Rectal smooth muscle tissue (tissue), 1 donor: ENCODE results near the gene UBAC2.

Source experiments
- H3K27ac ChIP-seq: one replicate; pipeline ENCODE4 v1.7.0; 2013; ENCODE audit warnings: low read depth, low read length, inconsistent platforms
- H3K27me3 ChIP-seq: one replicate; pipeline ENCODE4 v1.7.0; 2013; ENCODE audit warnings: low read length; ENCODE audit not compliant: control insufficient read depth, insufficient read depth
- H3K36me3 ChIP-seq: one replicate; pipeline ENCODE4 v1.7.0; 2013; ENCODE audit warnings: low read length; ENCODE audit not compliant: control insufficient read depth, insufficient read depth
- H3K4me1 ChIP-seq: one replicate; pipeline ENCODE4 v1.7.0; 2013; ENCODE audit warnings: low read length; ENCODE audit not compliant: control insufficient read depth, insufficient read depth
- H3K4me3 ChIP-seq: one replicate; pipeline ENCODE4 v1.7.0; 2013; ENCODE audit warnings: low read length
- H3K9ac ChIP-seq: one replicate; pipeline ENCODE4 v1.7.0; 2013; ENCODE audit warnings: low read length

UBAC2 gene

DNA sequence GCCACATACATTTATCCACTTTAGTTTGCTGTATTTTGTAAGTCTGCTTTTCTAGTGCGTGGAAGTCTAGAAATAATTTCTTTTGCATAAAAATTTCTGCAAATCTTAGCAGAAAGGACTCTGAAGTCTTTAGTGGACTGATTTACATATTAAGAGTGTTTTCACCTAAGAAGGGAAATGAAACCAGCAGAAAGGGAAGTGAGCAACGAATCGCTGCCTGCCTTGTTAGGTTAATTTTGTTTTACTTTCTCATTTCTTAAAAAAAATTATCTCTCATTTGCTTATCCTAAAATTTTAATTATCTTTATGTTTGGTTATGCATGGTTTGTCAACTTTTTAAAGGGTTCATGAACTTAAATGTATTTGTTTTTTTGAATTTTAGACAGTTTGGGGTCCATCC is 58.3 kb downstream of the UBAC2 start:
- peaks cover 2% of the 10 kb centered on the region for H3K36me3 ChIP-seq
- H3K4me3 ChIP-seq: no peak overlapping the region
- H3K27me3 ChIP-seq: no peaks in the 10 kb centered on the region
- H3K4me1 ChIP-seq: peaks cover 3% of the 10 kb centered on the region
- no peak overlapping the region for H3K27ac ChIP-seq
- no peak overlapping the region for H3K9ac ChIP-seq

GRCh38 chr13:99260216-99260615 is 59.6 kb downstream of the UBAC2 start:
- Histone ChIP-seq H3K36me3 (peaks cover 2% of the 10 kb centered on the region), H3K4me1 (peaks cover 3% of the 10 kb centered on the region), H3K27me3 (no peaks in the 10 kb centered on the region), H3K9ac (no peak overlapping the region), H3K27ac (no peak overlapping the region), H3K4me3 (no peak overlapping the region)

- peaks cover 3% of the 10 kb centered on the region for H3K4me1 ChIP-seq
- peaks cover 2% of the 10 kb centered on the region for H3K36me3 ChIP-seq
- no peaks in the 10 kb centered on the region for H3K27me3 ChIP-seq
- no peak overlapping the region for H3K27ac ChIP-seq
- no peak overlapping the region for H3K9ac ChIP-seq
- no peak overlapping the region for H3K4me3 ChIP-seq
These were observed 60.4 kb downstream of the UBAC2 start for GRCh38 chr13:99261059-99261458.

GRCh38 chr13:99263126-99263785 is 62.6 kb downstream of the UBAC2 start:
- H3K27me3 ChIP-seq: no peaks in the 10 kb centered on the region
- no peaks in the 10 kb centered on the region for H3K4me1 ChIP-seq
- no peak overlapping the region for H3K4me3 ChIP-seq
- no peak overlapping the region for H3K9ac ChIP-seq
- H3K36me3 ChIP-seq: peaks cover 2% of the 10 kb centered on the region
- no peak overlapping the region for H3K27ac ChIP-seq

- no peak overlapping the region for H3K4me3 ChIP-seq
- no peak overlapping the region for H3K9ac ChIP-seq
- no peak overlapping the region for H3K27ac ChIP-seq
- H3K36me3 ChIP-seq: peaks cover 2% of the 10 kb centered on the region
- no peaks in the 10 kb centered on the region for H3K4me1 ChIP-seq
- no peaks in the 10 kb centered on the region for H3K27me3 ChIP-seq
These were observed 63.4 kb downstream of the UBAC2 start for GRCh38 chr13:99264051-99264450.

GRCh38 chr13:99265162-99265800 is 64.6 kb downstream of the UBAC2 start:
- H3K4me3 ChIP-seq: no peak overlapping the region
- no peaks in the 10 kb centered on the region for H3K36me3 ChIP-seq
- no peaks in the 10 kb centered on the region for H3K4me1 ChIP-seq
- H3K27me3 ChIP-seq: no peaks in the 10 kb centered on the region
- H3K27ac ChIP-seq: no peak overlapping the region
- H3K9ac ChIP-seq: no peak overlapping the region

DNA sequence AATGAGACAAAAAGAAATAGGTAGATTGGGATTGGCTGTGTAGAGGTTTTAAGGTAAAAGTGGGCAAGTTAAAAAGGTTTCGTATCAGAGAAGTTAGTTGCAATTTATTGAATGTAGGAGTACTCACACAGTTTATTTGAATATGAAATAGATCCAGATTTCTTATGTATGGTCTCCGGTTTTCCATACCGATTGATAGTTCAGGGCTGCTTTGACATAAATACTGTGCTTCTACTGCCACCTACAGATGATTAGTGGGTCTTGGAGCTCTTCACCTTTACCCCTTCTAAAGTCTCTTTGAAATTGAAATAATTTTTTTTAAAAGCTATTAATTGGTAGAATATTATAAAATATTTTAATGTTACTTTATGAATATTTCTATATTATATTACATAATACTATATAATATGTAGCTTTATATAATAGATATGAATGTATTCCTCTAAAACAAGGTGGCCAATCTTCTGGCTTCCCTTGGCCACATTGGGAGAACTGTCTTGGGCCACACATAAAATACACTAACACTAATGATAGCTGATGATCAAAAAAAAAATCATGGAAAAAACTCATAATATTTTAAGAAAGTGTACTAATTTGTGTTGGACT is 65.3 kb downstream of the UBAC2 start:
- H3K9ac ChIP-seq: no peak overlapping the region
- H3K4me1 ChIP-seq: no peaks in the 10 kb centered on the region

DNA sequence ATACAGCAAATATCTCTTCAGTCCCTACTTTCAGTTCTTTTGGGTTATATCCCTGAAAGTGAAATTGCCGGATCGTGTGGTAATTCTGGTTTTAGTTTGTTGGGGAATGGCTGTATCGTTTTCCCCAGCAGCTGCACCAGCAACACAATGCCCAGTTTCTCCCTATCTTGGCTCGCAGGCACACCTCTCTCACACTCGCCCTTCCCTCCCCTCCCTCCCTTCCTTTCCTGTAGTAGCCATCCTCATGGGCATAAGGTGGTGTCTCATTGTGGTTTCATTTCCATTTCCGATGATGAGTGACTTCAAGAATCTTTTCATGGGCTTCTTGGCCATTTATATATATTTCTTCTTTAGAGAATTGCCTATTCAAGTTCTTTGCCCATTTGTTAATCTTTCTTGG is 66.2 kb downstream of the UBAC2 start:
- Histone ChIP-seq H3K4me1 (no peaks in the 10 kb centered on the region), H3K4me3 (no peak overlapping the region), H3K9ac (no peak overlapping the region), H3K27me3 (no peaks in the 10 kb centered on the region), H3K27ac (no peak overlapping the region), H3K36me3 (no peaks in the 10 kb centered on the region)

More for the DNA sequence above, 65.3 kb downstream of the UBAC2 start:
- H3K4me3 ChIP-seq: no peak overlapping the region
- H3K27ac ChIP-seq: no peak overlapping the region
- no peaks in the 10 kb centered on the region for H3K27me3 ChIP-seq
- H3K36me3 ChIP-seq: no peaks in the 10 kb centered on the region

DNA sequence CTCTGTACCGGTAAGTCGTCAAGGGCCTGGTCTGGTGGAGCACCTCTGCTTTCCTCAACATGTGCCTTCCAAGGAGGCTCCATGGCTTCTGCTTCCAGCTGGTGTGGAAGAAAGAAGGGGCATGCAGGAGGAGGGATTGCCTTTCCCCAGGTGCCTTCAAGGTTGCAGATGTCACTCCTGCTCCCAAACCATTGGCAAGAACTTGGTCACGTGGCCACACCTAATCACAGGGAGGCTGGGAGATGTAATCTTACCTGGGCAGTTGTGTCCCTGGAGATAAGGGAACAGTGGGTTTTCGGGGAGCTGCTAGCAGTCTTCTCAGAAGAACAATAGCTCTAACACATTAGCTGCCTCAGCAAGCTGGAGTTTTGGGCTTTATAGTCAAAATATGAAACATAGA is 67.3 kb downstream of the UBAC2 start:
- Histone ChIP-seq H3K4me1 (no peaks in the 10 kb centered on the region), H3K9ac (no peak overlapping the region), H3K36me3 (no peaks in the 10 kb centered on the region), H3K27me3 (no peaks in the 10 kb centered on the region), H3K4me3 (no peak overlapping the region), H3K27ac (no peak overlapping the region)

GRCh38 chr13:99268822-99269221 is 68.2 kb downstream of the UBAC2 start:
- H3K36me3 ChIP-seq: no peaks in the 10 kb centered on the region
- H3K27me3 ChIP-seq: no peaks in the 10 kb centered on the region
- no peak overlapping the region for H3K9ac ChIP-seq
- H3K4me3 ChIP-seq: no peak overlapping the region
- H3K27ac ChIP-seq: no peak overlapping the region
- no peaks in the 10 kb centered on the region for H3K4me1 ChIP-seq

DNA sequence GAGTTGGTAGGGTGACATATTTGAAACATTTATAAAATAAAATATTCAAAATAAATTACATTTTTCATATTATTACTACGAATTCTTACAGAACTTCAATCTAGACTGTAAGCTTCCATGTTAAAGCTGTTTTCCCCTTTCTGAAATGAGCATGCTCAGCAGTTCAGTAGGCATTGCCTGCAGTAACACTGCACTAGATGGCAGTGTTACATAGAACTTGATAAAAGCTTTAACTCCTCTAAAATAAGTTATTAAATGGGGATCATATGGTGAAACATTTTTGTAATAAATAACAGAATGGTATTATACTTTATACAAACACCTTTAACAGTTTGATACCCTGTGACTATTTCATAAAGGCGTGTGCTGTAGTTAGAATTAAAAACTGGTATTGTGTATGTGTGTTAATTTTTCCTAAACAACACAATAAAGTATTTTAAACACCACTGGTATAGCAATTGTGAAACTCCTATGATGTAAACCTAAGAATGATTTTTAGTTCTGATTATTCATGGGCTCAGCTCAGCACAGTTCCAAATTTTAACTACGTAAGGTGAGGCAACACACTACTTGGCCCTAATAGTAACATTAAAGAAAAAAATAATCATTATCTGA is 69.1 kb downstream of the UBAC2 start:
- Histone ChIP-seq H3K9ac (no peak overlapping the region), H3K27me3 (no peaks in the 10 kb centered on the region), H3K4me1 (no peaks in the 10 kb centered on the region), H3K4me3 (no peak overlapping the region), H3K27ac (no peak overlapping the region), H3K36me3 (no peaks in the 10 kb centered on the region)

- no peaks in the 10 kb centered on the region for H3K27me3 ChIP-seq
- H3K27ac ChIP-seq: no peak overlapping the region
- H3K9ac ChIP-seq: no peak overlapping the region
- no peak overlapping the region for H3K4me3 ChIP-seq
- no peaks in the 10 kb centered on the region for H3K4me1 ChIP-seq
- H3K36me3 ChIP-seq: no peaks in the 10 kb centered on the region
These were observed 69.9 kb downstream of the UBAC2 start for GRCh38 chr13:99270518-99270917.
